Omental fat pad (tissue), 4 donors: Measurements from ENCODE around the gene ATP9A. TPM values are rescaled to one million over a fixed set of nuclear protein-coding genes. Genes with fewer than 3 reads are reported as not detected.

Experiments used
- ATAC-seq: fragments of 150-250 bp; one replicate; pipeline ENCODE4 v1.9.1; 2016; ENCODE audit warnings: mild to moderate bottlenecking, moderate library complexity; ENCODE audit not compliant: low FRiP score
- DNase-seq: peaks from one replicate; pipeline ENCODE4 v3.0.0-alpha.2; 2019; ENCODE audit warnings: low spot score
- CTCF ChIP-seq, 3 donors: fragments of 450-650 bp; IDR thresholded peaks; one replicate each; pipeline ENCODE4 v1.5.1; 2016 to 2017; ENCODE audit warnings: antibody characterized with exemption in 3 of 3, mild to moderate bottlenecking in 3 of 3, moderate library complexity in 2 of 3
- total RNA-seq, 4 donors: library from RNA; depleted of rRNA; stranded (reverse); fragments of >200 nt; gene quantifications; one replicate each; pipeline ENCODE4 v1.1.0, GENCODE V29; 2016

The ATP9A gene
- total RNA-seq, 4 donors from 2014 or later = 16.7 to 129 (median 55.0) TPM

- ATAC-seq (no peak), DNase-seq (no peak)
- TF ChIP-seq CTCF (IDR thresholded peaks at IDR 0.05) = no peak
Measured at GRCh38 chr20:51697096-51697826, 70.9 kb downstream of the ATP9A start.

- no peak for TF ChIP-seq CTCF (IDR thresholded peaks at IDR 0.05)
- ATAC-seq (no peak), DNase-seq (no peak)
Measured at GRCh38 chr20:51696304-51697071, 71.7 kb downstream of the ATP9A start.

GRCh38 chr20:51695574-51696303 lies 72.5 kb downstream of the ATP9A start:
- no peak for ATAC-seq
- DNase-seq = no peak
- TF ChIP-seq CTCF (IDR thresholded peaks at IDR 0.05) = no peak

- DNase-seq (no peak), ATAC-seq (no peak)
- TF ChIP-seq CTCF (IDR thresholded peaks at IDR 0.05) = no peak
Measured at GRCh38 chr20:51692806-51693400, 75.3 kb downstream of the ATP9A start.

GRCh38 chr20:51691703-51692102 lies 76.5 kb downstream of the ATP9A start:
- no peak for TF ChIP-seq CTCF (IDR thresholded peaks at IDR 0.05)
- no peak for ATAC-seq
- no peak for DNase-seq

- ATAC-seq = no peak
- TF ChIP-seq CTCF (IDR thresholded peaks at IDR 0.05) = no peak
- no peak for DNase-seq
Measured at GRCh38 chr20:51688600-51689244, 79.5 kb downstream of the ATP9A start.
